Activated CD4-positive, alpha-beta T cell treated with anti-CD3 and anti-CD28 coated beads, Interleukin-2, amount 10 ng/mL, durations not matched to agents 7 days and 5 days (primary cell): Measurements from ENCODE around the gene VEZF1. TPM values are rescaled to one million over a fixed set of nuclear protein-coding genes. Genes with fewer than 3 reads are reported as not detected.

Experiments used
- CTCF ChIA-PET: fragments of 350-600 bp; sonication (Branson Sonifier 250); formaldehyde crosslinking; loops from one replicate; lab custom pipeline; 2021; ENCODE audit warnings: antibody characterized with exemption; lab: Charles Lee
- POLR2A ChIA-PET: fragments of 350-600 bp; sonication (Branson Sonifier 250); formaldehyde crosslinking; loops from one replicate; lab custom pipeline; 2021; ENCODE audit warnings: antibody characterized with exemption; lab: Charles Lee
- DNase-seq: peaks from one replicate; pipeline ENCODE4 v3.0.0-alpha.2; 2020
- H3K27ac Mint-ChIP-seq: one replicate; pipeline ENCODE4 v1.8.0; 2021; ENCODE audit warnings: mild to moderate bottlenecking, moderate library complexity, mixed read lengths
- H3K27me3 Mint-ChIP-seq: one replicate; pipeline ENCODE4 v1.8.0; 2021; ENCODE audit warnings: mixed read lengths
- H3K36me3 Mint-ChIP-seq: one replicate; pipeline ENCODE4 v1.8.0; 2021; ENCODE audit warnings: low read depth, mixed read lengths
- H3K4me1 Mint-ChIP-seq: one replicate; pipeline ENCODE4 v1.8.0; 2021; ENCODE audit warnings: mixed read lengths
- H3K4me3 Mint-ChIP-seq: one replicate; pipeline ENCODE4 v1.8.0; 2021; ENCODE audit warnings: mild to moderate bottlenecking, moderate library complexity, mixed read lengths
- H3K9me3 Mint-ChIP-seq: one replicate; pipeline ENCODE4 v1.8.0; 2021; ENCODE audit warnings: mixed read lengths
- total RNA-seq, 2 experiments: library from RNA; stranded (reverse); gene quantifications; one replicate each; pipeline ENCODE4 v1.2.3, GENCODE V29; 2021

VEZF1 gene
- total RNA-seq, 2 experiments from 2014 or later: 46.7 to 52.0 TPM

- no peak overlapping the region for H3K27ac Mint-ChIP-seq
- H3K4me1 Mint-ChIP-seq: peaks cover 19% of the 10 kb centered on the region
- peaks cover 4% of the 10 kb centered on the region for H3K9me3 Mint-ChIP-seq
- H3K27me3 Mint-ChIP-seq: peaks cover 20% of the 10 kb centered on the region
- no peak overlapping the region for H3K4me3 Mint-ChIP-seq
- CTCF ChIA-PET: interaction anchor here (0.6 to 1.7 kb wide), 3 partner anchors 12 to 69 kb away, joined by 3 to 4 read pairs (median 3); no protein-coding TSS in a partner anchor
- DNase-seq: no peak
- H3K36me3 Mint-ChIP-seq: peaks cover 2% of the 10 kb centered on the region
- POLR2A ChIA-PET: no interaction called here
These were observed 60.9 kb downstream of the VEZF1 start for GRCh38 chr17:57927048-57927723.

- Mint-ChIP-seq H3K9me3 (peaks cover 4% of the 10 kb centered on the region), H3K4me1 (peaks cover 20% of the 10 kb centered on the region), H3K27me3 (peaks cover 23% of the 10 kb centered on the region), H3K36me3 (peaks cover 2% of the 10 kb centered on the region), H3K27ac (no peak overlapping the region), H3K4me3 (no peak overlapping the region)
- ChIA-PET CTCF (interaction anchor here (1.2 to 1.7 kb wide), 2 partner anchors 12 to 62 kb away, joined by 3 to 4 read pairs; no protein-coding TSS in a partner anchor), POLR2A (no interaction called here)
- DNase-seq: no peak
These were observed 61.4 kb downstream of the VEZF1 start for GRCh38 chr17:57926723-57927047.

GRCh38 chr17:57925361-57925990 is 62.6 kb downstream of the VEZF1 start:
- H3K36me3 Mint-ChIP-seq: peaks cover 2% of the 10 kb centered on the region
- DNase-seq: no peak
- peaks cover 20% of the 10 kb centered on the region for H3K4me1 Mint-ChIP-seq
- ChIA-PET POLR2A (no interaction called here), CTCF (interaction anchor here (0.7 to 1.7 kb wide), 5 partner anchors 10 to 594 kb away, joined by 3 to 4 read pairs (median 3); no protein-coding TSS in a partner anchor)
- H3K27ac Mint-ChIP-seq: no peak overlapping the region
- peaks cover 23% of the 10 kb centered on the region for H3K27me3 Mint-ChIP-seq
- H3K4me3 Mint-ChIP-seq: no peak overlapping the region
- peaks cover 4% of the 10 kb centered on the region for H3K9me3 Mint-ChIP-seq

GRCh38 chr17:57924677-57925076 is 63.4 kb downstream of the VEZF1 start:
- peaks cover 2% of the 10 kb centered on the region for H3K36me3 Mint-ChIP-seq
- no peak for DNase-seq
- H3K27me3 Mint-ChIP-seq: peaks cover 20% of the 10 kb centered on the region
- H3K9me3 Mint-ChIP-seq: peaks cover 4% of the 10 kb centered on the region
- H3K4me1 Mint-ChIP-seq: peaks cover 20% of the 10 kb centered on the region
- no peak overlapping the region for H3K4me3 Mint-ChIP-seq
- H3K27ac Mint-ChIP-seq: no peak overlapping the region
- ChIA-PET POLR2A (no interaction called here), CTCF (interaction anchor here (0.7 to 1.6 kb wide), 3 partner anchors 14 to 594 kb away, joined by 3 to 4 read pairs (median 3); no protein-coding TSS in a partner anchor)

Other genes starting within 250 kb of the VEZF1 start
- gene CCDC182, start 243.0 kb downstream of the VEZF1 start, total RNA-seq: not detected
- 10 to 100 TPM; 27.1 to 38.4 TPM for gene MRPS23, start 138.2 kb downstream of the VEZF1 start, total RNA-seq
- under 1 TPM in 1 of 2 experiments, not detected in 1; 0.47 TPM for gene CUEDC1, start 32.8 kb downstream of the VEZF1 start, total RNA-seq
- gene SRSF1, start 19.0 kb upstream of the VEZF1 start, total RNA-seq: 100 to 1,000 TPM; 363 to 365 TPM
- 10 to 100 TPM; 30.1 to 31.9 TPM for gene DYNLL2, start 95.2 kb upstream of the VEZF1 start, total RNA-seq
- gene OR4D1, start 160.1 kb upstream of the VEZF1 start, total RNA-seq: under 1 TPM; 0.54 to 0.77 TPM
- gene OR4D2, start 178.7 kb upstream of the VEZF1 start, total RNA-seq: not detected
- gene EPX, start 204.5 kb upstream of the VEZF1 start, total RNA-seq: not detected
- 10 to 100 TPM; 17.6 to 18.5 TPM for gene MKS1, start 231.0 kb upstream of the VEZF1 start, total RNA-seq